ENCODE measurements around the gene IER3IP1. TPM values are rescaled to one million over a fixed set of nuclear protein-coding genes. Genes with fewer than 3 reads are reported as not detected.

IER3IP1 gene
- total RNA-seq, 1 donor from 2014 or later: 16.0 TPM

GRCh38 chr18:47115205-47115604 is 61.0 kb downstream of the IER3IP1 start:
- DNase-seq (ENCODE audit: low spot score): no peak
- H3K27ac Mint-ChIP-seq (ENCODE audit: unreplicated experiment): no peak overlapping the region
- no peaks in the 10 kb centered on the region for H3K9me3 Mint-ChIP-seq (ENCODE audit: unreplicated experiment)
- H3K4me1 Mint-ChIP-seq (ENCODE audit: unreplicated experiment): no peaks in the 10 kb centered on the region
- TF ChIP-seq CTCF (IDR thresholded peaks at IDR 0.05; ENCODE audit: unreplicated experiment): no peak
- H3K36me3 Mint-ChIP-seq (ENCODE audit: low read depth, unreplicated experiment): peaks cover 19% of the 10 kb centered on the region
- no peak overlapping the region for H3K4me3 Mint-ChIP-seq (ENCODE audit: unreplicated experiment)
- H3K27me3 Mint-ChIP-seq (ENCODE audit: unreplicated experiment): no peaks in the 10 kb centered on the region

- no peak overlapping the region for H3K4me3 Mint-ChIP-seq (ENCODE audit: unreplicated experiment)
- no peak overlapping the region for H3K27ac Mint-ChIP-seq (ENCODE audit: unreplicated experiment)
- H3K9me3 Mint-ChIP-seq (ENCODE audit: unreplicated experiment): no peaks in the 10 kb centered on the region
- peaks cover 5% of the 10 kb centered on the region for H3K27me3 Mint-ChIP-seq (ENCODE audit: unreplicated experiment)
- no peaks in the 10 kb centered on the region for H3K4me1 Mint-ChIP-seq (ENCODE audit: unreplicated experiment)
- H3K36me3 Mint-ChIP-seq (ENCODE audit: low read depth, unreplicated experiment): peaks cover 9% of the 10 kb centered on the region
- TF ChIP-seq CTCF (IDR thresholded peaks at IDR 0.05; ENCODE audit: unreplicated experiment): no peak
- no peak for DNase-seq (ENCODE audit: low spot score)
Measured at GRCh38 chr18:47113796-47114540, 62.2 kb downstream of the IER3IP1 start.

- Mint-ChIP-seq H3K36me3 (ENCODE audit: low read depth, unreplicated experiment) (peaks cover 9% of the 10 kb centered on the region), H3K4me1 (ENCODE audit: unreplicated experiment) (no peaks in the 10 kb centered on the region), H3K9me3 (ENCODE audit: unreplicated experiment) (no peaks in the 10 kb centered on the region), H3K27me3 (ENCODE audit: unreplicated experiment) (peaks cover 6% of the 10 kb centered on the region), H3K27ac (ENCODE audit: unreplicated experiment) (no peak overlapping the region), H3K4me3 (ENCODE audit: unreplicated experiment) (no peak overlapping the region)
- no peak for TF ChIP-seq CTCF (IDR thresholded peaks at IDR 0.05; ENCODE audit: unreplicated experiment)
- no peak for DNase-seq (ENCODE audit: low spot score)
Measured at GRCh38 chr18:47110492-47111274, 65.5 kb downstream of the IER3IP1 start.

GRCh38 chr18:47109720-47110119 is 66.4 kb downstream of the IER3IP1 start:
- Mint-ChIP-seq H3K27me3 (ENCODE audit: unreplicated experiment) (peaks cover 6% of the 10 kb centered on the region), H3K36me3 (ENCODE audit: low read depth, unreplicated experiment) (peaks cover 9% of the 10 kb centered on the region), H3K4me1 (ENCODE audit: unreplicated experiment) (no peaks in the 10 kb centered on the region), H3K9me3 (ENCODE audit: unreplicated experiment) (no peaks in the 10 kb centered on the region), H3K27ac (ENCODE audit: unreplicated experiment) (no peak overlapping the region), H3K4me3 (ENCODE audit: unreplicated experiment) (no peak overlapping the region)
- no peak for TF ChIP-seq CTCF (IDR thresholded peaks at IDR 0.05; ENCODE audit: unreplicated experiment)
- DNase-seq (ENCODE audit: low spot score): no peak

GRCh38 chr18:47108998-47109405 is 67.2 kb downstream of the IER3IP1 start:
- no peak for DNase-seq (ENCODE audit: low spot score)
- Mint-ChIP-seq H3K27ac (ENCODE audit: unreplicated experiment) (no peak overlapping the region), H3K36me3 (ENCODE audit: low read depth, unreplicated experiment) (peaks cover 9% of the 10 kb centered on the region), H3K4me1 (ENCODE audit: unreplicated experiment) (no peaks in the 10 kb centered on the region), H3K9me3 (ENCODE audit: unreplicated experiment) (no peaks in the 10 kb centered on the region), H3K4me3 (ENCODE audit: unreplicated experiment) (no peak overlapping the region), H3K27me3 (ENCODE audit: unreplicated experiment) (peaks cover 6% of the 10 kb centered on the region)
- no peak for TF ChIP-seq CTCF (IDR thresholded peaks at IDR 0.05; ENCODE audit: unreplicated experiment)

Data from endothelial cell (in vitro differentiated cells).